ENCODE measurements around the gene PDE8A. TPM values are rescaled to one million over a fixed set of nuclear protein-coding genes. Genes with fewer than 3 reads are reported as not detected.

The PDE8A gene
- total and polyA plus RNA-seq, 10 of the 15 experiments (the other 5 are each of a cell fraction or from before 2014, with no cell fraction given): 6.7 to 69.2 (median 27.2) TPM

- ChIA-PET RAD21 (ENCODE audit: unreplicated experiment) (interaction anchor here (0.8 to 2.1 kb wide), 12 partner anchors 9 to 101 kb away, joined by 3 to 6 read pairs (median 3); no protein-coding TSS in a partner anchor), POLR2A (interaction anchor here (1.2 to 1.5 kb wide), 3 partner anchors 25 to 42 kb away, joined by 3 to 10 read pairs (median 4); no protein-coding TSS in a partner anchor), SMC1A (ENCODE audit: uncharacterized antibody, unreplicated experiment) (interaction anchor here (0.6 to 4.3 kb wide), 16 partner anchors 9 to 73 kb away, joined by 3 to 45 read pairs (median 4); partner anchors contain the start of gene PDE8A), CTCF (interaction anchor here (0.6 to 3.1 kb wide), 10 partner anchors 12 to 152 kb away, joined by 3 to 17 read pairs (median 4); no protein-coding TSS in a partner anchor)
- intact Hi-C loops (cut with micrococcal nuclease; ENCODE audit: unreplicated experiment) (no loop called here), in situ Hi-C loops (cut with MboI) (no loop called here)
- Histone ChIP-seq H3K4me3 (no peak overlapping the region), H3K9me3 (replicated peaks; ENCODE audit: control insufficient read depth, insufficient read depth, low read length) (no peaks in the 10 kb centered on the region), H3K9ac (ENCODE audit: control insufficient read depth, insufficient read depth, low read length) (no peak overlapping the region), H4K20me1 (ENCODE audit: control insufficient read depth, insufficient read depth) (no peaks in the 10 kb centered on the region), H3K36me3 (ENCODE audit: control insufficient read depth in 2 of 2, insufficient read depth in 2 of 2, low read length in 1 of 2) (no peaks in the 10 kb centered on the region), H3K27ac (ENCODE audit: control insufficient read depth, insufficient read depth) (peak overlapping the region; percentile 29), H3K4me1 (ENCODE audit: control insufficient read depth, insufficient read depth, low read length) (peaks cover 26% of the 10 kb centered on the region), H2AFZ (ENCODE audit: control insufficient read depth, low read depth, low read length) (no peak overlapping the region), H3K4me2 (ENCODE audit: control insufficient read depth, insufficient read depth) (no peak overlapping the region), H3K27me3 (replicated peaks in 1 of 2; ENCODE audit: control insufficient read depth in 2 of 2, insufficient read depth in 2 of 2, low read length in 1 of 2) (no peaks in the 10 kb centered on the region), H3K79me2 (ENCODE audit: control insufficient read depth, insufficient read depth, low read length) (peaks cover 46% of the 10 kb centered on the region)
- no peak for DNase-seq (ENCODE audit: low read depth, low spot score)
- ATAC-seq: peak; percentile 60
- no peak for FAIRE-seq
- 91% methylated on average over 1 of the region's 1 CpG for WGBS (ENCODE audit: insufficient coverage, insufficient replicate concordance, low lambda C conversion rate, missing lambda C conversion rate)
- TF ChIP-seq E2F8 (IDR thresholded peaks at IDR 0.05; ENCODE audit: low read depth, partially characterized antibody): no peak
- peak; percentile 62 for TF ChIP-seq RUNX3 (IDR thresholded peaks at IDR 0.05; ENCODE audit: low read length)
- TF ChIP-seq DPF2 (IDR thresholded peaks at IDR 0.05): 0 out of 2 replicates have a peak, but pooled peaks have one; percentile 21
- no peak for TF ChIP-seq STAT1 (conservative IDR thresholded peaks at IDR 0.05)
- no peak for TF ChIP-seq BCL11A (IDR thresholded peaks at IDR 0.05; ENCODE audit: low read depth, low read length)
- no peak for TF ChIP-seq ATF7 (IDR thresholded peaks at IDR 0.05; ENCODE audit: low read depth)
- TF ChIP-seq RELA (IDR thresholded peaks at IDR 0.05; ENCODE audit: borderline replicate concordance, partially characterized antibody): no peak
- TF ChIP-seq MXI1 (IDR thresholded peaks at IDR 0.05; ENCODE audit: low read depth, low read length): no peak
- TF ChIP-seq ETV6 (conservative IDR thresholded peaks at IDR 0.05 in 1 of 2, IDR thresholded peaks at IDR 0.05 in 1 of 2; ENCODE audit: borderline replicate concordance in 1 of 2, low read depth in 1 of 2): peak in 1 of 2 experiments; percentile 79; a peak in 2 of 4 replicates
- no peak for TF ChIP-seq STAT3 (IDR thresholded peaks at IDR 0.05; ENCODE audit: low read depth, low read length)
- peak; percentile 68 for TF ChIP-seq IKZF1 (conservative IDR thresholded peaks at IDR 0.05)
- TF ChIP-seq RELB (IDR thresholded peaks at IDR 0.05; ENCODE audit: low read depth): 0 out of 2 replicates have a peak, but pooled peaks have one; percentile 14
- peak; percentile 63 to 65; a peak in 3 of 4 replicates for TF ChIP-seq IKZF2 (IDR thresholded peaks at IDR 0.05)
- peak; percentile 37; the same call in 1 of the 2 replicates for TF ChIP-seq NR2F1 (conservative IDR thresholded peaks at IDR 0.05)
- BruUV-seq (replicated peaks): no TSS peak
Observed at GRCh38 chr15:85030301-85030929, 48.8 kb downstream of the PDE8A start.
